ENCODE data around the gene PARD3.

The PARD3 gene

DNA sequence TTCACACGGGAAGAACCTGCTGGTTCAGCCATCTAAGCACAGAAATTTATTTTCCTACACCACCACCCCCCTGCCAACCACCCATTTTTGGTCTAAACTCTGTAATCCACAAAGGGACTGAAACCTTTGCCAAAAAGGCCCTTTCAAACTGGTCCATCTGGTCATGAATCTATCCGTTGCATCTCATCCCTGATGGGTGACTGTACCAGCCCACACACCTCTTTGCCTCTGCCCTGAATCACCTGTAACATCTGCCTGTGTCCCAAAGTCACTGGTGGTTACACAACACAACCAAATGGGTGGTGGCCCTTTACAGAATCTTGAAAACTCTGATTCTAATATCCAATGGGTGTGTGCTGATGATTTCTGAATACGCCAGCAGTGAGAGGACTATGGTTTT lies 503.4 kb downstream of the PARD3 start:
- DNase-seq: no peak

GRCh38 chr10:34310234-34310633 lies 504.9 kb downstream of the PARD3 start:
- no peak for DNase-seq

GRCh38 chr10:34305189-34305588 lies 509.9 kb downstream of the PARD3 start:
- DNase-seq: no peak

DNA sequence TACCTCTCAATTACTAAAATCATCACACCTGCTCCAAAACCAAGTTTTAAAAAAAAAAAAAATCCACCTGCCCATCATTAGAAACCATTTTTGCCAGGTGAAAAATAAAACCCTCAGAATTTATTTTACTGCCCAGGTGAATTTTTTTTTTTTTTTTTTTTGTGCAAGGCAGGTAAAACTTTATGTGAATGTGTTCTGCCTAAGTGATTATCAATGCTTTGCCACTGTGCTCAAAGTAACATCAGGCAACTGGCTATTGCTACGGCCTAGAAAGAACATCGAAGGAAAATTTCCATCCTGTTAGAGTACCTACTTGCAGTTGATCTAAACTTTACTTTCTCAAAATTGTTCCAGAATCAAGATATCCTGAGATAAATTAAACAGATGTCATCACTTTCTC lies 512.1 kb downstream of the PARD3 start:
- DNase-seq: no peak

DNA sequence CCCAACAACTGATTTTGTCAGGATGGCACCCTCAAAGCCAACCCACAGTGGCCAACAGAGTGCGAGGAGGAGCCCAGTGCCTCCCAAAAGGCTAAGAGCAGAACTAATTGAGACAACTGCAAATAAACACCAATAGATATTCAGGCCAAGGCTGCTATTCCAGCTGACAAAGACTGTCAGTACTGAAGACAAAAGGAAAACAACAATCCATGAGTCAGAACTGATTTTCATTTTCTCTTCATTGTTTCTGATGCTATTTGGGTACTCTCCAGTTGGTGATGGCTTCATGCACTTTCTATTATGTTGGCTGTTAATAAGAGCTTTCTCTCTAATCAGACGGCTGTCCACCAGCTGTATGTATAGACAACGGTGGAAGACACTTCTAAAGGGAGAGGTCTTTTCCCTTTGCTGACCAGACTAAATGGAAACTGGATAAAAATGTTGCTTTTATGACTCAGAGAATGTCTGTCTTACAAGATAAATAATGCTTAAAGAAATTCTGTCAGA lies 515.9 kb downstream of the PARD3 start:
- DNase-seq: no peak

- DNase-seq: no peak
Measured at GRCh38 chr10:34298346-34298818, 516.7 kb downstream of the PARD3 start.

DNA sequence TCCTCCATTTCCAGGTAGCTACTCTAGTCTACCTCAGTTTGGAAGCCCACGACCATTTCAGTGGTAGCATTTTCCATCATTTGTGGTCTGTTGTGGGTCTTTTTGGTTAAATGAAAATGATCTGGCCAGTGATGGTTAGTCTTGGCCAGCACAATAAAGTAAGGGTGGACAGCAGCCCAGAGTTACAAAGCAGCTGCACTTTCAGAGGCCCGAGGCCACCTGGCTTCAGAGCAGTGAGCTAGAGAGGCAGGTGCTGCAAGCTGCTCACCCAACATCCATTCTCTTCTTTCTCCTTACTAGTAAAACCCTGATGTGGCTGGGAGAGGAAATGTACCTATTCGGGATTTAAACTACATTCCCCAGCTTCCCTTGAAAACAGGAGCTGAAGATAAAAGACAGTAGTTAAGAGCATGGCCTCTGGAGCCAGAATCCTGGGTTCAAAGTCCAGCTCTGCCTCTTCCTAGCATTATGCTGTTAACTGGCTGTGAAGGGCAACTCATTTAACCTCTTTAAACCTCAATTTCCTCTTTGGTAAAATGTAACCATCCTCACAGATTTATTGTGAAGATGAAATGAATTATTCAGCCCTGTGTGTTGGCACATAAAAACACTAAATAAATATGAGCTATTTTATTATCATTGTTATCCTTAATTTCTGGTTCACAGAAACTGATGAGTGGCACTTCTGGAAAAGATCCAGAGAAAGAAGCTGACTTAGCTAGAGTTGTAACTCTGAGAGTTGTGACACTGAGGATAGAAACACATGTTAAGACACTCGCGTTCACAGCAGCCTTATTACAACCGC lies 517.4 kb downstream of the PARD3 start:
- no peak for DNase-seq

- DNase-seq: no peak
Measured at GRCh38 chr10:34295142-34295548, 520.0 kb downstream of the PARD3 start.

- DNase-seq: no peak
Measured at GRCh38 chr10:34294137-34294536, 521.0 kb downstream of the PARD3 start.

- DNase-seq: no peak
Measured at GRCh38 chr10:34292675-34293074, 522.4 kb downstream of the PARD3 start.

DNA sequence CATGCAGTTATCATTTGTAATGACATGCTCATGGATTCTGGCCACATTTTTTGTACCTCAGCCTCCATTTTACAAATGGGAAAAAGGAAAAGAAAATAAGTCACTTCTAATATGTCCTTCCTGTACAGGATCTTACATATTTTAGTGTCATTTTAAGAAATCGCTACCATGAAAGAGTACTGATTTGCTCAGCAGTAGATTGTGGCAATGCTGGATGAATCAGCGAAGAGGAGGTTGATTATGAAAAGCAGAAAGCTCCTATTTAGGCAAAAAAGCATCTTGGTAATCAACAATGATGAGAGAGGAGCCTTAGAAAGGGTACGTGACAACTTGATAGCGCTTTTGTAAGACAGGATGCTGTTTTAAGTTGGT lies 522.9 kb downstream of the PARD3 start:
- DNase-seq: no peak

DNA sequence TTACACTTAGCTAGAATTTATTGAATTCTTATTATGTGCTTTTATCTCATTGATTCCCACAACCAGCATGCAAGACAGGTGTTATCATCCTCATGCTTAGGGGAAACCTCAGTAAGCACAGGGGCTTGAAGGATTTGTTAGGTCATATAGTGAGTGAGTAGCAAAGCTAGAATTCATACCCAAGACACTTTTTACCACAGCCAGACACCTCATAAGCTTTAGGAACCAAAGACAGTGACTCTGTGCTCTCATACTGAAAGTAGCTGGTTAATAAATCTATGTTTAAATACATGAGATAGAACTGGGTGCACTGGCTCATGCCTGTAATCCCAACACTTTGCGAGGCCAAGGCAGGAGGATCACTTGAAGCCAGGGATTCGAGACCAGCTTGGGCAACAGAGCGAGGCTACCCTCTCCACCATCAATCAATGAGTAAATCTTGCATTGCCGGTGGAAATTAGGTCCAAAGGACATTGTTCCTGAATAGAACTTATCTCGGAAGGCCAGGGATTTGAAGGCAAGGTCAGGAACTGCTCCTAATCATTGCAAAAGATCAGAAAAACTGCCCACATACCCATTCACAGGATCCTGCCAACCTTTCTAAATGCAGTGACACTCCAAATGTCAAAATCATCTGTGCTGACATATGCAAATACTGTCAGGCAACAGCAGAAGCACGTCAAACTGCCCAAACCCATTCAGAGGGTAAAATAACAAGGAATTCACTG lies 523.5 kb downstream of the PARD3 start:
- no peak for DNase-seq

GRCh38 chr10:34290412-34291081 lies 524.5 kb downstream of the PARD3 start:
- no peak for DNase-seq

DNA sequence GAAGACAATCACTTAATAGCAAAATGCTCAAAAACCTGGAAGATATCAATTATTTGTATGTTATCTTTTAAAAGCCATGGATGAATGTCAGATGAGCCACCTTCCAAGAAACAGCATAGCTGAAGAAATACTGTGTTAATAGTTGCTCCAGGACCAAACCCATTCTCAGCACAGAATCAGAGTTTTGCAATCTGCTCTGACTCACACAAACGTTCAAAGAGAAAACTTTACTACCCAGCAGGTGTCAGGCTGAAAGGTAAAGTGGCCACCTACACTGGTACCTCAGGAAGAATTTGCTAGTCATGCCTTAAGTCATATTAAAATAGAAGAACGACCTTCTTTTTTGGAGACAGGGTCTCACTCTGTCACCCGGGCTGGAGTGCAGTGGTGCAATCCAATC lies 526.5 kb downstream of the PARD3 start:
- no peak for DNase-seq

DNA sequence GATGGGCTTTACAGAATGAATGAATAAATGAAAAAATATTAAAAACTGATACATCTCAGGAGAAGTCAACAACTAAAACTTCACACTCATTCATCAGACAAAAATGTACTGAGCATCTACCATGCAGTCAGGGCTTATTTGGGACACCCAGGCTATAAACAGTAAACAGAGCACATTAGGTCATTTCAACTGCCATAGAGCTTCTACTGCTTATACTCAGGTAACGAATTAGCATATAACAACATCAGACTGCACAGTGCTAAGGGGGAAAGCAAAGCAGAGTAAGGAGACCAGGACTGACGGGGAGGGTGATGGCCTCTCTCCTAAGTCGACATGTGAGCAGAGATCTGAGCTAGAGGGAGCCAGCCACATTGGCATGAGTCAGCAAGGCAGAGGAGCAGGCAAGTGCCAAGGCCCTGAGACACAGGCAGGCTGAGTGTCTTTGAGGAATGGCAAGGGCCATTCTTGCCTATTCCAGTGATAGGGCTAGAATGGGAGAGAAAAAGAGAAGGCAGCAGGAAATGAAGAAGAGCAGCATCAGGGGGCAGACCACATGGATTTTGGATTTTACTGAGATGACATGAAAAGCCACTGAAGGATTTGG lies 528.9 kb downstream of the PARD3 start:
- no peak for DNase-seq

DNA sequence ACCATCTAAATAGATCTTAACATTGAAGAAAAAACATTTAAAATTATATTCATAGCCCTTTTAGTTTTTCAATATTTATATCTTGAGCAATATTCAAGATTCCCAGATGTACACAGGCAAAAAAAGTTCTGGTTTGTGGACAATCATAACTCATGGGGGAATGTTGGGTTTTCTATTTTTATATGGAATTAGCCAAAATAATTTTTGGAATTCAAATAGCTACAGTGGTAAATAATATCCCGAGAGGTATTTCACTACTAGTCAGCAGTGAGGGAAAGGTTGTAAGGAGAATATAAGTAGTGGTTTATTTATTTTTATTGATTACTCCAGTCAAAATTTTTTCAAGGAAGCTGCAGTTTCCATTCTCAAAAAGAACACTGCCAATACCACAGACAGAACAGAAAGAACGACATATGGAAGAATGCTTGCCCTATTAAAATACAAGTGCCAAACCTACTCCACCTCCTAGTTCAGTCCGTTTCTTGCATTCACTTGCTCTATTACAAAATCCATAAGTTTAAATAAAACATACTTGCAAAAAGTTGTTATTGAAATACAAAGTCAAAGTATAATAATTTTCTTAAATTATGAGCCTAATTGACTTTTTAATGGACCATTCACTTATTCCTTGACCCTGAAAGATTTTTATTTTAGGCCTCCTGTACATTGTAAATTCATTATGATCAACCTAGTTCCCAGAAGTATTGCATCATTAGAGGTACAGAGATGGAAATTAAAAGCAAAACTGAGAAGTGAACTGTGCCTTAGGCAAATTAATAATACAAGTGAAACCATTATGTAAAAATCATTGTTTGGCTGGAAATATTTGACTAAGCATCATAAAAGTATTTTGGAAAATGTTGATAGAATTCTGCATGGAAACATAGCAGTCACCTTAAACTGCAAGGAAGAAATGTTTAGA lies 533.2 kb downstream of the PARD3 start:
- DNase-seq: no peak

DNA sequence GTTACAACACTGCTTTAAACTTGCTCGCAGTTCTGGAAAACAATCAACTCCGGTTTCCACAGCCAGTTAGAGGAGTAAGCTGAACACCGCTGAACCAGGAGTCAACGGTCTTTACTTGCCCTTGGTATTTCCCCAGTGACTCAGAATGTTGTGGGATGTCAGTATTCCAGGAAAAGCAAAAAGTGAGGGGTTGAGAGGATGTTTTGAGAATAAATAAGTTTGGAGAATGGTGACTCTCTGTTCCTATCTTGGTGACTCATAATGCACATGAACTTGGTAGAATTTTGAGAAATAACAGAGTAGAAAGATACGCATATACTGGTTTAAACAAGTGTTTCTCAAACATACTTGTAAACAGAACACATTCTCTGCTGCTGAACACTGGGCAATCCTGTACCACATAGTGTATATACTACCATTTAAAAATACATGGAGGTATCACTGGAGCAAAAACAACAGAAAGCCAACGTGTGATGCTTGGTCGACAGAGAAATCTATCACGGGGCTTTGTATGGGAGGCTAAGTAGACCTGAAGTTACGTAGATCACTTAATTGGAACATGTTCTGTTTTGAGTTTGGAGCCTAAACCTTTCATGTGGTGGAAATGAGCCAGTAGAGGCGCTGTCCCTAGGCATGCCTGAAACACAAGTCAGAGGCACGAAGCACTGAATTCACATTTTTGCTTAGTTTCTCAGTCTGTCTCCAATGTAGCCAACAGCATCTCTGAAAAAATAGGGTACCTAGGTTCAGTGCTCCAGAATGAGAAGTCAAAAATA lies 534.3 kb downstream of the PARD3 start:
- DNase-seq: no peak

GRCh38 chr10:34275626-34276130 lies 539.4 kb downstream of the PARD3 start:
- DNase-seq: no peak

GRCh38 chr10:34274906-34275305 lies 540.2 kb downstream of the PARD3 start:
- DNase-seq: no peak

DNA sequence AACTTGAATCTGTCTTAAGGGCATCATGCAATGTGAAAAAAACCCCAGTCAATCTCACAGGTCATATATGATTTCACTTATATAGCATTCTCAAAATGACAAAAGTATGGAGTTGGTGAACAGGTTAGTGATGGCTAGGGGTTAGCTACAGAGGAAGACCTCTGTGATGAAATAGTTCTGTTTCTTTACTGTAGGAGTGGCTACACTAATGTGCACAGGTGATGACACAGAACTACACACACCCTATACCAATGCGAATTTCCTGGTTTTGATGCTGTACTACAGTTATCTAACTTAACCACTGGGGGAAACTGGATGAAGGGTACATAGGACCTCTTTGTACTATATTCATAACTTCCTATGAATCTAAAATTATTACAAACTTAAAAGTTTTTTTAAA lies 541.8 kb downstream of the PARD3 start:
- no peak for DNase-seq

- no peak for DNase-seq
Measured at GRCh38 chr10:34272316-34272715, 542.8 kb downstream of the PARD3 start.

All from activated CD4-positive, alpha-beta T cell treated with anti-CD3 and anti-CD28 coated beads, Interleukin-2, amount 50 U/mL, for 1 hour (primary cell).